Measurements from ENCODE around the gene KIRREL3. TPM values are rescaled to one million over a fixed set of nuclear protein-coding genes. Genes with fewer than 3 reads are reported as not detected.
A peak's percentile ranks its signal among the peaks of the same experiment; 100 is the strongest.

KIRREL3 gene
- total and polyA plus RNA-seq, 7 experiments from 2014 or later, result not detected

DNA sequence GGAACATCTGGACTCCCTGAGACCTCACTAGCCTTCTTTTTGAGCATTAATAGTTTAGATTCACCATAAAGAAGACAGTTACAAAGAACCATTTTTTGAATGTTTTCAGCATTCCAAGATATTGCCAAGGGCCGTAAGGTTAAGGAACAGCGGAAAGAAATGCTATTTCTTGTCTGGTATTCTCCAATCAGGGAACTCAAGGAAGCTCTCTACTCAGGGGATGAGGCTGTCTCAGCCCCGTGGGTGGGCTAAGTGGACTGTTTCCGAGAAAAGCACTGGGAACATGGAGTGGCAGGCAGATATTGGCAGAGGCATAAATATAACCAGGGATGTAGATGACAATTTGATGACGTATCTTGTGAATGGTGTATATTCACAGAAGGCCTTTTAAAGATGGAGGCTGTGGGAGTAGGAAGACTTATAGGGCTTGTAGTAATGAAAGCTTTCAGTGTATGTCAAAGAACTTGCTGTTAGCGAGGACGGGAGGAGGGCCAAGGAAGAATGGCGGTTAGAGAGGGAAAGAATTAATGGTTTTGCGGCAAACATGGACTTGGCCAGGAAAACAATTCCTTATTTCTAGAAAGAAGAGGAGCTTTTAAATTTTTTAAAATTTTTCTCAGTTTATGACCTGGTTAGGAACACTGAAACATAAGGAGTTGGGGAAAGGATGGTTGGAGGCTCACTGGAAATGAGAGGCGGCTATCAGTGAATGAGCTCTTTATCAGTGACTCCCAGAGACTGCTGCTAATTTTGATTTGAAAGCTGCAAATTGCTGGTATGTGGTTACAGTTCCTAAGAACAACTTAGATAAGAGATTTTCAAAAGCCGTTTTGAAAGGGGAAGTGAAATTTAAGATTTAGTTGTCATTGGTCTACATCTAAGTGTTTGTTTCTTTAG lies 580.5 kb downstream of the KIRREL3 start:
- Histone ChIP-seq H3K27ac (ENCODE audit: low read depth, low read length) (no peak overlapping the region), H3K4me1 (ENCODE audit: control insufficient read depth in 2 of 2, insufficient read depth in 2 of 2, low read length in 2 of 2) (peaks cover 4 to 8% of the 10 kb centered on the region in 2 donors), H3K27me3 (ENCODE audit: control insufficient read depth in 2 of 2, insufficient read depth in 2 of 2, low read length in 2 of 2) (no peaks in the 10 kb centered on the region), H3K36me3 (ENCODE audit: control insufficient read depth in 2 of 3, insufficient read depth in 3 of 3, low read length in 3 of 3) (no peaks in the 10 kb centered on the region), H3K4me3 (ENCODE audit: low read length) (no peak overlapping the region), H3K9me3 (ENCODE audit: control insufficient read depth in 2 of 3, low read length in 3 of 3) (no peaks in the 10 kb centered on the region)
- Mint-ChIP-seq H3K4me1 (peaks cover 0 to 22% (median 13%) of the 10 kb centered on the region in 7 donors), H3K27me3 (peaks cover 0 to 13% (median 6%) of the 10 kb centered on the region in 5 donors), H3K9me3 (no peaks in the 10 kb centered on the region), H3K36me3 (no peaks in the 10 kb centered on the region), H3K4me3 (no peak overlapping the region), H3K27ac (peak overlapping the region in 1 of 9 donors; percentile 7)
- intact Hi-C loops (cut with micrococcal nuclease), result no loop called here
- ChIA-PET CTCF (no interaction called here), POLR2A (interaction anchor here (0.7 kb wide), 1 partner anchor 102 kb away, joined by 3 read pairs; no protein-coding TSS in a partner anchor)
- peak; percentile 12 for ATAC-seq
- no peak for DNase-seq

- no peak overlapping the region for H3K4me3 ChIP-seq (ENCODE audit: low read length)
- Mint-ChIP-seq H3K9me3 (no peaks in the 10 kb centered on the region), H3K27ac (no peak overlapping the region), H3K36me3 (no peaks in the 10 kb centered on the region), H3K27me3 (peaks cover 0 to 9% (median 0%) of the 10 kb centered on the region in 5 donors), H3K4me3 (no peak overlapping the region), H3K4me1 (peaks cover 0 to 22% (median 13%) of the 10 kb centered on the region in 7 donors)
- ATAC-seq (no peak), DNase-seq (no peak)
- peaks cover 4 to 8% of the 10 kb centered on the region in 2 donors for H3K4me1 ChIP-seq (ENCODE audit: control insufficient read depth in 2 of 2, insufficient read depth in 2 of 2, low read length in 2 of 2)
- ChIA-PET CTCF (no interaction called here), POLR2A (no interaction called here)
- intact Hi-C loops (cut with micrococcal nuclease), result no loop called here
- no peaks in the 10 kb centered on the region for H3K27me3 ChIP-seq (ENCODE audit: control insufficient read depth in 2 of 2, insufficient read depth in 2 of 2, low read length in 2 of 2)
- no peaks in the 10 kb centered on the region for H3K36me3 ChIP-seq (ENCODE audit: control insufficient read depth in 2 of 3, insufficient read depth in 3 of 3, low read length in 3 of 3)
- no peaks in the 10 kb centered on the region for H3K9me3 ChIP-seq (ENCODE audit: control insufficient read depth in 2 of 3, low read length in 3 of 3)
- no peak overlapping the region for H3K27ac ChIP-seq (ENCODE audit: low read depth, low read length)
Measured at GRCh38 chr11:126418887-126419286, 581.7 kb downstream of the KIRREL3 start.

GRCh38 chr11:126417091-126417862 lies 583.3 kb downstream of the KIRREL3 start:
- no peak for DNase-seq
- ATAC-seq, result no peak
- peaks cover 0 to 6% (median 0%) of the 10 kb centered on the region in 5 donors for H3K27me3 Mint-ChIP-seq
- H3K9me3 Mint-ChIP-seq, result no peaks in the 10 kb centered on the region
- Histone ChIP-seq H3K4me3 (ENCODE audit: low read length) (peak overlapping the region; percentile 41), H3K36me3 (ENCODE audit: control insufficient read depth in 2 of 3, insufficient read depth in 3 of 3, low read length in 3 of 3) (no peaks in the 10 kb centered on the region), H3K9me3 (ENCODE audit: control insufficient read depth in 2 of 3, low read length in 3 of 3) (no peaks in the 10 kb centered on the region), H3K27ac (ENCODE audit: low read depth, low read length) (no peak overlapping the region), H3K4me1 (ENCODE audit: control insufficient read depth in 2 of 2, insufficient read depth in 2 of 2, low read length in 2 of 2) (peaks cover 4 to 8% of the 10 kb centered on the region in 2 donors), H3K27me3 (ENCODE audit: control insufficient read depth in 2 of 2, insufficient read depth in 2 of 2, low read length in 2 of 2) (no peaks in the 10 kb centered on the region)
- peaks cover 0 to under 1% (median 0%) of the 10 kb centered on the region in 5 donors for H3K36me3 Mint-ChIP-seq
- peak overlapping the region; percentile 41 to 77 (median 64) for H3K4me3 Mint-ChIP-seq
- no peak overlapping the region for H3K27ac Mint-ChIP-seq
- ChIA-PET CTCF (interaction anchor here (1.1 kb wide), 1 partner anchor 64 kb away, joined by 3 read pairs; no protein-coding TSS in a partner anchor), POLR2A (no interaction called here)
- H3K4me1 Mint-ChIP-seq, result peaks cover 0 to 22% (median 13%) of the 10 kb centered on the region in 7 donors
- intact Hi-C loops (cut with micrococcal nuclease), result loop anchor here (2.0 kb wide), 1 partner anchor 106 kb away; no protein-coding TSS in a partner anchor

- Histone ChIP-seq H3K27me3 (ENCODE audit: control insufficient read depth in 2 of 2, insufficient read depth in 2 of 2, low read length in 2 of 2) (no peaks in the 10 kb centered on the region), H3K27ac (ENCODE audit: low read depth, low read length) (no peak overlapping the region), H3K4me3 (ENCODE audit: low read length) (peak overlapping the region; percentile 41), H3K36me3 (ENCODE audit: control insufficient read depth in 2 of 3, insufficient read depth in 3 of 3, low read length in 3 of 3) (no peaks in the 10 kb centered on the region), H3K9me3 (ENCODE audit: control insufficient read depth in 2 of 3, low read length in 3 of 3) (no peaks in the 10 kb centered on the region), H3K4me1 (ENCODE audit: control insufficient read depth in 2 of 2, insufficient read depth in 2 of 2, low read length in 2 of 2) (peaks cover 4 to 8% of the 10 kb centered on the region in 2 donors)
- H3K4me1 Mint-ChIP-seq, result peaks cover 0 to 22% (median 13%) of the 10 kb centered on the region in 7 donors
- intact Hi-C loops (cut with micrococcal nuclease), result loop anchor here (2.0 kb wide), 1 partner anchor 106 kb away; no protein-coding TSS in a partner anchor
- H3K4me3 Mint-ChIP-seq, result peak overlapping the region; percentile 49 to 77 (median 70)
- H3K27ac Mint-ChIP-seq, result peak overlapping the region in 3 of 9 donors; percentile 55 to 85 (median 65)
- DNase-seq, result peak; percentile 26 to 71 (median 49)
- peaks cover 0 to 7% (median 3%) of the 10 kb centered on the region in 5 donors for H3K36me3 Mint-ChIP-seq
- peaks cover 0 to 6% (median 0%) of the 10 kb centered on the region in 5 donors for H3K27me3 Mint-ChIP-seq
- POLR2A ChIA-PET, result interaction anchor here (0.6 kb wide), 1 partner anchor 1589 kb away, joined by 7 read pairs; no protein-coding TSS in a partner anchor
- CTCF ChIA-PET, result interaction anchor here (1.1 kb wide), 1 partner anchor 64 kb away, joined by 3 read pairs; no protein-coding TSS in a partner anchor
- ATAC-seq, result peak; percentile 93
- no peaks in the 10 kb centered on the region for H3K9me3 Mint-ChIP-seq
Measured at GRCh38 chr11:126416542-126417090, 584.0 kb downstream of the KIRREL3 start.

- intact Hi-C loops (cut with micrococcal nuclease), result loop anchor here (2.0 kb wide), 1 partner anchor 105 kb away; no protein-coding TSS in a partner anchor
Measured at GRCh38 chr11:126415669-126416420, 584.7 kb downstream of the KIRREL3 start.

More at GRCh38 chr11:126415669-126416420, 584.7 kb downstream of the KIRREL3 start:
- ChIA-PET CTCF (interaction anchor here (1.1 kb wide), 1 partner anchor 65 kb away, joined by 3 read pairs; no protein-coding TSS in a partner anchor), POLR2A (interaction anchor here (0.6 kb wide), 1 partner anchor 1588 kb away, joined by 7 read pairs; no protein-coding TSS in a partner anchor)
- Mint-ChIP-seq H3K36me3 (peaks cover 0 to 8% (median 4%) of the 10 kb centered on the region in 5 donors), H3K4me3 (peak overlapping the region; percentile 49 to 77 (median 70)), H3K27me3 (peaks cover 0 to 6% (median 0%) of the 10 kb centered on the region in 5 donors), H3K27ac (peak overlapping the region in 3 of 9 donors; percentile 5 to 85 (median 55)), H3K4me1 (peaks cover 0 to 17% (median 13%) of the 10 kb centered on the region in 7 donors), H3K9me3 (peaks cover 0 to under 1% (median 0%) of the 10 kb centered on the region in 11 donors)
- Histone ChIP-seq H3K9me3 (ENCODE audit: control insufficient read depth in 2 of 3, low read length in 3 of 3) (no peaks in the 10 kb centered on the region), H3K4me3 (ENCODE audit: low read length) (peak overlapping the region; percentile 41), H3K36me3 (ENCODE audit: control insufficient read depth in 2 of 3, insufficient read depth in 3 of 3, low read length in 3 of 3) (no peaks in the 10 kb centered on the region), H3K27me3 (ENCODE audit: control insufficient read depth in 2 of 2, insufficient read depth in 2 of 2, low read length in 2 of 2) (no peaks in the 10 kb centered on the region), H3K27ac (ENCODE audit: low read depth, low read length) (no peak overlapping the region), H3K4me1 (ENCODE audit: control insufficient read depth in 2 of 2, insufficient read depth in 2 of 2, low read length in 2 of 2) (peaks cover 4 to 8% of the 10 kb centered on the region in 2 donors)
- DNase-seq (no peak), ATAC-seq (no peak)
